T-helper 2 cell treated with Interferon-gamma antibody and Interleukin-4, amounts not matched to agents 5 μg/mL and 100 μg/mL, for 36 hours (primary cell): ENCODE measurements around the gene MPV17.

ENCODE experiments used
- DNase-seq: peaks from one replicate; pipeline ENCODE4 v3.0.0; 2021; ENCODE audit warnings: low spot score
- H3K27ac Mint-ChIP-seq: one replicate; pipeline ENCODE4 v1.8.0; 2021; ENCODE audit warnings: mild to moderate bottlenecking, mixed read lengths
- H3K27me3 Mint-ChIP-seq: one replicate; pipeline ENCODE4 v1.8.0; 2021; ENCODE audit warnings: low read depth, mixed read lengths
- H3K36me3 Mint-ChIP-seq: one replicate; pipeline ENCODE4 v1.8.0; 2021; ENCODE audit warnings: low read depth, mixed read lengths
- H3K4me1 Mint-ChIP-seq: one replicate; pipeline ENCODE4 v1.8.0; 2021; ENCODE audit warnings: low read depth, mixed read lengths
- H3K4me3 Mint-ChIP-seq: one replicate; pipeline ENCODE4 v1.8.0; 2022; ENCODE audit warnings: mild to moderate bottlenecking, moderate library complexity, mixed read lengths
- H3K9me3 Mint-ChIP-seq: one replicate; pipeline ENCODE4 v1.8.0; 2021; ENCODE audit warnings: mixed read lengths

MPV17 gene

DNA sequence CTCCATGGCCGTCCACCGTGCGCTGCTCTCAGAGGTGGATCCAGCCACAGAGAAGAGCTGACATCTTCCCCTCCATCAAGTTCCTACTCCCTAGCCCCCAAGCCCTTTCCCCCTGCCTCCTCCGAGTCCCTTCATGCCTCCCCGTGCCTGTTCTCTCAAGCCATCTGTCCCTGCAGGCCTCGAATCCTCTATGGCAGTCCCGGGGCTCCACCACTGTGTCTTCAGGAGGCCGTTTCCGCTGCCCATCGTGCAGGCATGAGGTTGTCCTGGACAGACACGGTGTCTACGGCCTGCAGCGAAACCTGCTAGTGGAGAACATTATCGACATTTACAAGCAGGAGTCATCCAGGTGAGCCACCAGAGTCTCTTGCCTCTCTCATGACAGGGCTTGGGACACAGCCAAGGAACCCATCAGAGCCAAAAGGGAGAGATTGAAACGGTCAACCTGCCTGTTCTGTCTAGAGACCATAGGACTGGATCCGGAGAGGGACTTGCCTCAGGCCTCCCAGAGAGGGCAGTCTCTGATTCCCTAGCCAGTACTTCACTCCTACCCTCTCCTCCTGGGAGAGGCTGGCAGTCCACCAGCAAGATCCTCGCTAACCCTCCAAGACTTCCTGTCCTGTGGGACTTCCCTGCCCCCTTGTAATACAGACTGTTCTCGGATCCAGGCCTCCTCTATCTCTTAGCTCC lies 24.4 kb downstream of the MPV17 start:
- no peak for DNase-seq
- no peaks in the 10 kb centered on the region for H3K9me3 Mint-ChIP-seq
- H3K36me3 Mint-ChIP-seq, result no peaks in the 10 kb centered on the region
- peaks cover 3% of the 10 kb centered on the region for H3K4me1 Mint-ChIP-seq
- peaks cover 7% of the 10 kb centered on the region for H3K27me3 Mint-ChIP-seq
- no peak overlapping the region for H3K27ac Mint-ChIP-seq
- H3K4me3 Mint-ChIP-seq, result no peak overlapping the region

GRCh38 chr2:27297195-27297594 lies 25.7 kb downstream of the MPV17 start:
- no peak overlapping the region for H3K4me3 Mint-ChIP-seq

DNA sequence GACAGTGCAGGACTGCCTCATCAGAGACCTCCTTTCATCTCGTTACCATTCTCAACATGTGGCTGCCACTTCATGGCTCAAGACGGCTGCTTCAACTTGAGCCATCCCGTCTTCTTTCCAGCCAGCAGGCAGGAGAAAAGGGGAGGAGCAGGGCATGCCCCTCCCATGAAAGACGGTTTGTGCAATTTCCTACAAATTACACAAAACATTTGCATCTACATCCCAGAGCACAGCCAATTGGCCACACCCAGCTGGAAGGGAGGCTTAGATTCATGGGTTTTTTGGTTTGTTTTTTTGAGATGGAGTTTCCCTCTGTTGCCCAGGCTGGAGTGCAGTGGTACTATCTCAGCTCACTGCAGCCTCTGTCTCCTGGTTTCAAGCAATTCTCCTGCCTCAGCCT lies 26.4 kb downstream of the MPV17 start:
- Mint-ChIP-seq H3K9me3 (no peaks in the 10 kb centered on the region), H3K4me1 (peaks cover 4% of the 10 kb centered on the region), H3K27ac (no peak overlapping the region), H3K36me3 (no peaks in the 10 kb centered on the region), H3K4me3 (no peak overlapping the region), H3K27me3 (peaks cover 23% of the 10 kb centered on the region)
- DNase-seq, result no peak

More at GRCh38 chr2:27297195-27297594, 25.7 kb downstream of the MPV17 start:
- peaks cover 18% of the 10 kb centered on the region for H3K27me3 Mint-ChIP-seq
- no peaks in the 10 kb centered on the region for H3K36me3 Mint-ChIP-seq
- peaks cover 4% of the 10 kb centered on the region for H3K4me1 Mint-ChIP-seq
- DNase-seq, result no peak
- H3K9me3 Mint-ChIP-seq, result no peaks in the 10 kb centered on the region
- no peak overlapping the region for H3K27ac Mint-ChIP-seq

- Mint-ChIP-seq H3K27me3 (peaks cover 23% of the 10 kb centered on the region), H3K4me1 (peaks cover 4% of the 10 kb centered on the region), H3K27ac (no peak overlapping the region), H3K4me3 (no peak overlapping the region), H3K9me3 (no peaks in the 10 kb centered on the region), H3K36me3 (no peaks in the 10 kb centered on the region)
- DNase-seq, result no peak
These were observed 28.0 kb downstream of the MPV17 start for GRCh38 chr2:27294928-27295327.

GRCh38 chr2:27291865-27292264 lies 31.0 kb downstream of the MPV17 start:
- Mint-ChIP-seq H3K27ac (no peak overlapping the region), H3K36me3 (no peaks in the 10 kb centered on the region), H3K4me3 (no peak overlapping the region), H3K4me1 (peaks cover 4% of the 10 kb centered on the region), H3K9me3 (no peaks in the 10 kb centered on the region), H3K27me3 (peaks cover 30% of the 10 kb centered on the region)
- DNase-seq, result no peak

GRCh38 chr2:27290549-27290948 lies 32.3 kb downstream of the MPV17 start:
- Mint-ChIP-seq H3K9me3 (no peaks in the 10 kb centered on the region), H3K36me3 (no peaks in the 10 kb centered on the region), H3K4me3 (no peak overlapping the region), H3K27ac (no peak overlapping the region), H3K4me1 (peaks cover 4% of the 10 kb centered on the region), H3K27me3 (peaks cover 38% of the 10 kb centered on the region)
- DNase-seq, result no peak

- peaks cover 48% of the 10 kb centered on the region for H3K27me3 Mint-ChIP-seq
- DNase-seq, result no peak
- H3K27ac Mint-ChIP-seq, result no peak overlapping the region
- H3K4me3 Mint-ChIP-seq, result no peak overlapping the region
- H3K4me1 Mint-ChIP-seq, result peaks cover 4% of the 10 kb centered on the region
- H3K9me3 Mint-ChIP-seq, result no peaks in the 10 kb centered on the region
- H3K36me3 Mint-ChIP-seq, result no peaks in the 10 kb centered on the region
These were observed 34.3 kb downstream of the MPV17 start for GRCh38 chr2:27288610-27289009.

DNA sequence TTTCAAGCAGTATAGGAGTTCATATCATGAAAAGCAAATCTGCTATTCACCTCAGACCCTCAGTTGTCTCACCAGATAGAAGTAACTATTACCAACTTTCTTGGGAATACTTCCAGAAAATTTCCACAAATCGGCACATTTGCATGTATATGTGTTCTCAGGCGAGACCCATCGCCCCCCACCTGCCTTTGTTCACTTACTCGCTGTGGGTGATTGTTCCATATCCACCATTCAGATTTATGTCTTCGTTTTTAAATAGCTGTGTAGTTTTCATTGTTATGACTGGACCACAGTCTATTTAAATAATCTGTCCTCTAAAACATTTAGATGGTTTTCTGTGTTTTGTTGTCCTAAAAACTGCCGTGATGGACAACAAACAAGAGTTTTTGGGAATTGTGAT lies 37.4 kb downstream of the MPV17 start:
- H3K27me3 Mint-ChIP-seq, result peaks cover 32% of the 10 kb centered on the region
- no peaks in the 10 kb centered on the region for H3K9me3 Mint-ChIP-seq
- no peak overlapping the region for H3K4me3 Mint-ChIP-seq
- H3K36me3 Mint-ChIP-seq, result no peaks in the 10 kb centered on the region
- DNase-seq, result no peak
- no peak overlapping the region for H3K27ac Mint-ChIP-seq
- H3K4me1 Mint-ChIP-seq, result peaks cover 5% of the 10 kb centered on the region

- H3K27ac Mint-ChIP-seq, result no peak overlapping the region
- no peak overlapping the region for H3K4me3 Mint-ChIP-seq
- no peak for DNase-seq
- H3K27me3 Mint-ChIP-seq, result peaks cover 32% of the 10 kb centered on the region
- H3K36me3 Mint-ChIP-seq, result no peaks in the 10 kb centered on the region
- H3K9me3 Mint-ChIP-seq, result no peaks in the 10 kb centered on the region
- H3K4me1 Mint-ChIP-seq, result peaks cover 7% of the 10 kb centered on the region
These were observed 37.9 kb downstream of the MPV17 start for GRCh38 chr2:27284996-27285395.

DNA sequence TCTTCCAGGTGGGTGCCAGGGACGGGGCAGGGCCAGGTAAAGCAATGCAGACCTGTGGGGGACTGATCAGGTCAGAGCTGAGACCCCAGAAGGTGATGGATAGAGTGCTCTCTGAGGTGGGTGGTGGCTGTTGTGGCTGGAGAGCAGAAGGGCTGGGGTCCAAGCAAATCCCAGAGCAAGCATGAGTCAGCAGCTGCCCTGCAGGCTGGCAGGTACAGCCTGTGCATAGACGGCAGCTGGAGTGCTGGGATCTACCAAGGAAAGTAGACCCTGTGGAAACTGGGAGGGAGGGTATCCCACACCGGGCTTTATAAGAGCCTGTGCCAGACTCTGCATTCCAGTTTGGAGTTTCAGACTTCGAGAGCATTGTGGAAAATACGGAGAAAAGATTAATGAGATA lies 40.0 kb downstream of the MPV17 start:
- Mint-ChIP-seq H3K4me1 (peaks cover 12% of the 10 kb centered on the region), H3K9me3 (no peaks in the 10 kb centered on the region), H3K4me3 (no peak overlapping the region), H3K27ac (no peak overlapping the region), H3K27me3 (peaks cover 21% of the 10 kb centered on the region), H3K36me3 (no peaks in the 10 kb centered on the region)
- no peak for DNase-seq

GRCh38 chr2:27281855-27282559 lies 40.9 kb downstream of the MPV17 start, which contains the start of gene TRIM54:
Gene TRIM54, plus strand, starts transcription at chr2:27282429. Its CDS starts 303 bp downstream, at chr2:27282732.
- DNase-seq, result no peak
- H3K4me1 Mint-ChIP-seq, result peaks cover 12% of the 10 kb centered on the region
- H3K9me3 Mint-ChIP-seq, result no peaks in the 10 kb centered on the region
- no peaks in the 10 kb centered on the region for H3K36me3 Mint-ChIP-seq
- no peak within 1 kb of the TSS for H3K4me3 Mint-ChIP-seq
- no peak within 1 kb of the TSS for H3K27ac Mint-ChIP-seq
- peaks cover 18% of the 10 kb centered on the region for H3K27me3 Mint-ChIP-seq

GRCh38 chr2:27281442-27281841 lies 41.5 kb downstream of the MPV17 start:
- H3K27me3 Mint-ChIP-seq, result peaks cover 14% of the 10 kb centered on the region
- no peaks in the 10 kb centered on the region for H3K36me3 Mint-ChIP-seq
- peaks cover 12% of the 10 kb centered on the region for H3K4me1 Mint-ChIP-seq
- H3K4me3 Mint-ChIP-seq, result no peak overlapping the region
- no peak overlapping the region for H3K27ac Mint-ChIP-seq
- DNase-seq, result no peak
- H3K9me3 Mint-ChIP-seq, result no peaks in the 10 kb centered on the region

DNA sequence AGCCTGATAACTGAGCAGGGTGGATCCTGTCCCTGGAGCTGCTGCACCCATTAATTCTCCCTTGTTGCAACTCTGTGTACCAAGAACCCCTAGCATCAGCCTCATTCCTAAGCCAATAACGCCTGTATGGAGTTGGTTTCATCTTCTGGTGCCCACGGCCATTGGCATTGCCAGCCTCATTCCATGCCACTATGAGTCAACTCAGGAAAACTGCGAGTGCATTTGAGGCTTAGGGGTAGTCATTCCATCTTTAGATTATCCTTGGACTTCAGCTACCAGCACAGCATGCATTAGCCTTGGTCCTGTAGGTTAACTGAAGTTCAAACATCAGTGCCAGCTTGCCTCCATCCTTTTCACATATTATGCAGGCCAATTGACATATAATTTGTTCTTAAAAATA lies 42.1 kb downstream of the MPV17 start:
- Mint-ChIP-seq H3K9me3 (no peaks in the 10 kb centered on the region), H3K27ac (no peak overlapping the region), H3K4me3 (no peak overlapping the region), H3K4me1 (peaks cover 12% of the 10 kb centered on the region), H3K27me3 (peaks cover 10% of the 10 kb centered on the region), H3K36me3 (no peaks in the 10 kb centered on the region)
- no peak for DNase-seq

- H3K4me1 Mint-ChIP-seq, result peaks cover 13% of the 10 kb centered on the region
- no peaks in the 10 kb centered on the region for H3K36me3 Mint-ChIP-seq
- no peaks in the 10 kb centered on the region for H3K9me3 Mint-ChIP-seq
- DNase-seq, result no peak
- peaks cover 4% of the 10 kb centered on the region for H3K27me3 Mint-ChIP-seq
- no peak overlapping the region for H3K4me3 Mint-ChIP-seq
- no peak overlapping the region for H3K27ac Mint-ChIP-seq
These were observed 44.9 kb downstream of the MPV17 start for GRCh38 chr2:27278010-27278409.
